HCT116 (cell line): ENCODE measurements around the gene MADD. TPM values are rescaled to one million over a fixed set of nuclear protein-coding genes. Genes with fewer than 3 reads are reported as not detected.

Experiments
- ATAC-seq: fragments of 200-7000 bp; cut with Tn5 transposase; 2 replicates; pipeline ENCODE4 v1.9.1; 2020; ENCODE audit warnings: mild to moderate bottlenecking, moderate library complexity
- BruUV-seq: library from RNA; stranded (reverse); fragments of 400-500 nt; replicated peaks from 2 replicates; lab custom pipeline; 2021; lab: Mats Ljungman, UMichigan
- CTCF ChIA-PET: fragments of 300-600 bp; sonication (Branson Sonifier 250); formaldehyde crosslinking; loops from one replicate; lab custom pipeline; 2021; ENCODE audit warnings: antibody characterized with exemption; lab: Charles Lee
- POLR2A ChIA-PET: fragments of 300-600, 350-600 bp; sonication (Branson Sonifier 250); formaldehyde crosslinking; loops from one replicate; lab custom pipeline; 2021; ENCODE audit warnings: antibody characterized with exemption; lab: Charles Lee
- RAD21 ChIA-PET, 2 experiments: fragments of 300-600 bp; sonication (Branson Sonifier 250); formaldehyde crosslinking; loops; one replicate each; lab custom pipeline; 2023; ENCODE audit warnings: low total read pairs in 2 of 2; ENCODE audit not compliant: uncharacterized antibody in 2 of 2, unreplicated experiment in 2 of 2, low non-redundant PET in 1 of 2; lab: Charles Lee
- DNase-seq: peaks from one replicate; pipeline ENCODE4 v3.0.0-alpha.2; 2010; ENCODE audit warnings: low read depth, low spot score
- H2AFZ ChIP-seq: fragments of 200-600 bp; shearing (Covaris generic), sonication (generic); 2 replicates; pipeline ENCODE4 v1.6.1; 2017; ENCODE audit warnings: low read depth, mixed run types, mixed read lengths, antibody characterized with exemption, low read length; ENCODE audit not compliant: poor library complexity, severe bottlenecking
- H3K27ac ChIP-seq: 2 replicates; pipeline ENCODE4 v1.5.1; 2012; ENCODE audit warnings: low read depth, low read length
- H3K27me3 ChIP-seq: fragments of 200-600 bp; sonication (generic); 2 replicates; pipeline ENCODE4 v1.6.1; 2016; ENCODE audit warnings: mixed run types, low read length, mixed read lengths; ENCODE audit not compliant: insufficient read depth
- H3K36me3 ChIP-seq, 2 experiments: fragments of 200-500 bp in 1 of 2; fragments of 200-600 bp in 1 of 2; sonication (Bioruptor generic) in 1 of 2; sonication (generic) in 1 of 2; 2 replicates each; pipeline versions ENCODE4 v1.5.1 to v1.6.1; 2014 to 2016; ENCODE audit warnings: low read length in 2 of 2, inconsistent platforms in 1 of 2, mixed read lengths in 1 of 2, mixed run types in 1 of 2; ENCODE audit not compliant: insufficient read depth in 2 of 2, control insufficient read depth in 1 of 2
- H3K4me1 ChIP-seq, 2 experiments: fragments of 200-600 bp in 1 of 2; sonication (generic) in 1 of 2; 2 replicates each; pipeline versions ENCODE4 v1.5.1 to v1.6.1; 2012 to 2017; ENCODE audit warnings: low read length in 2 of 2, inconsistent platforms in 1 of 2, mild to moderate bottlenecking in 1 of 2, mixed read lengths in 1 of 2, mixed run types in 1 of 2, moderate library complexity in 1 of 2; ENCODE audit not compliant: insufficient read depth in 2 of 2, control insufficient read depth in 1 of 2
- H3K4me2 ChIP-seq: fragments of 200-600 bp; sonication (generic); 2 replicates; pipeline ENCODE4 v1.6.1; 2017; ENCODE audit warnings: mixed run types, low read length, mixed read lengths
- H3K4me3 ChIP-seq, 2 experiments: fragments of 200-600 bp in 1 of 2; sonication (generic) in 1 of 2; replicated peaks in 1 of 2; 2 replicates each; pipeline ENCODE4 v1.5.1; 2011 to 2016; ENCODE audit warnings: low read length in 2 of 2, control low read depth in 1 of 2, low read depth in 1 of 2, mild to moderate bottlenecking in 1 of 2, mixed read lengths in 1 of 2, mixed run types in 1 of 2
- H3K79me2 ChIP-seq: fragments of 200-600 bp; sonication (generic); 2 replicates; pipeline ENCODE4 v1.6.1; 2017; ENCODE audit warnings: mild to moderate bottlenecking, mixed run types, low read length, moderate library complexity, mixed read lengths; ENCODE audit not compliant: insufficient read depth
- H3K9ac ChIP-seq: fragments of 200-600 bp; sonication (generic); 2 replicates; pipeline ENCODE4 v1.6.1; 2016; ENCODE audit warnings: low read length, mixed read lengths
- H3K9me2 ChIP-seq: fragments of 200-600 bp; sonication (generic), shearing (Covaris generic); 2 replicates; pipeline ENCODE4 v1.6.1; 2017; ENCODE audit warnings: mixed run types, mild to moderate bottlenecking, moderate library complexity; ENCODE audit not compliant: insufficient read depth
- H3K9me3 ChIP-seq, 2 experiments: fragments of 200-500 bp in 1 of 2; fragments of 200-600 bp in 1 of 2; sonication (Bioruptor generic) in 1 of 2; sonication (generic) in 1 of 2; 2 replicates each; pipeline ENCODE4 v1.6.1; 2014 to 2017; ENCODE audit warnings: low read length in 2 of 2, mixed read lengths in 2 of 2, inconsistent platforms in 1 of 2, low read depth in 1 of 2, mild to moderate bottlenecking in 1 of 2, mixed run types in 1 of 2, moderate library complexity in 1 of 2; ENCODE audit not compliant: control insufficient read depth in 1 of 2, insufficient read depth in 1 of 2
- H4K20me1 ChIP-seq: fragments of 200-600 bp; sonication (generic), shearing (Covaris generic); 2 replicates; pipeline ENCODE4 v1.6.1; 2017; ENCODE audit warnings: mixed run types, mild to moderate bottlenecking, moderate library complexity; ENCODE audit not compliant: insufficient read depth
- CTCF ChIP-seq, 3 experiments: fragments of 200-600 bp in 1 of 3; sonication (generic) in 1 of 3; IDR thresholded peaks in 2 of 3; conservative IDR thresholded peaks in 1 of 3; 2 replicates each; pipeline ENCODE4 v1.5.1; 2012 to 2017; ENCODE audit warnings: low read depth in 2 of 3, low read length in 2 of 3, antibody characterized with exemption in 1 of 3, borderline replicate concordance in 1 of 3, control low read depth in 1 of 3, mild to moderate bottlenecking in 1 of 3, mixed read lengths in 1 of 3, mixed run types in 1 of 3, moderate library complexity in 1 of 3; ENCODE audit not compliant: insufficient read depth in 1 of 3
- EGR1 ChIP-seq: IDR thresholded peaks from 2 replicates; pipeline ENCODE4 v1.6.1; 2012; ENCODE audit warnings: low read depth
- ELF1 ChIP-seq: IDR thresholded peaks from 2 replicates; pipeline ENCODE4 v1.6.1; 2012; ENCODE audit warnings: low read depth, borderline replicate concordance
- EZH2phosphoT487 ChIP-seq: fragments of 200-600 bp; IDR thresholded peaks from 2 replicates; pipeline ENCODE4 v1.6.1; 2018; ENCODE audit warnings: antibody characterized with exemption, borderline replicate concordance
- RAD21 ChIP-seq: IDR thresholded peaks from 2 replicates; pipeline ENCODE4 v1.6.1; 2012; ENCODE audit warnings: low read depth, mild to moderate bottlenecking
- ZNF274 ChIP-seq: fragments of 200-500 bp; sonication (Bioruptor generic); IDR thresholded peaks from 2 replicates; pipeline ENCODE4 v1.6.1; 2014; ENCODE audit warnings: mild to moderate bottlenecking, low read depth, low read length, inconsistent platforms
- intact Hi-C: fragments of 100-400 bp; cut with micrococcal nuclease; formaldehyde crosslinking; loops from 2 replicates; pipeline ENCODE4 v1.10.0; 2022
- total RNA-seq: library from RNA; stranded (reverse); gene quantifications from one replicate; pipeline ENCODE4 v1.2.1, GENCODE V29; 2021; ENCODE audit not compliant: unreplicated experiment
- TF ChIP-seq, protein P1 (sequence below): IDR thresholded peaks from 2 replicates; pipeline ENCODE4 v1.6.1; 2012
- TF ChIP-seq, protein P2 (sequence below): IDR thresholded peaks from 2 replicates; pipeline ENCODE4 v1.6.1; 2012; ENCODE audit warnings: low read depth

The MADD gene
- total RNA-seq, 1 experiment from 2014 or later: 37.1 TPM

- POLR2A ChIA-PET: interaction anchor here (0.9 kb wide), 1 partner anchor 20 kb away, joined by 3 read pairs; no protein-coding TSS in a partner anchor
- H3K36me3 ChIP-seq: peaks cover 7 to 12% of the 10 kb centered on the region in 2 experiments; a peak in 3 of 4 replicates
- H3K27ac ChIP-seq: no peak overlapping the region
- no peaks in the 10 kb centered on the region for H3K9me3 ChIP-seq
- H3K9me2 ChIP-seq: no peaks in the 10 kb centered on the region
- H3K4me2 ChIP-seq: no peak overlapping the region
- H3K27me3 ChIP-seq: no peaks in the 10 kb centered on the region
- peak; percentile 74 for ATAC-seq
- CTCF ChIA-PET: interaction anchor here (1.1 to 1.5 kb wide), 3 partner anchors 14 to 115 kb away, joined by 4 to 7 read pairs (median 4); partner anchors contain the start of gene ACP2
- H4K20me1 ChIP-seq: no peaks in the 10 kb centered on the region
- H2AFZ ChIP-seq: no peak overlapping the region
- no peak overlapping the region for H3K4me3 ChIP-seq
- TF ChIP-seq CTCF (IDR thresholded peaks at IDR 0.05 in 2 of 3, conservative IDR thresholded peaks at IDR 0.05 in 1 of 3; ENCODE audit: borderline replicate concordance in 1 of 3, insufficient read depth in 1 of 3, low read depth in 2 of 3, low read length in 2 of 3): peak in 2 of 3 experiments; percentile 18 to 36; a peak in 2 of 6 replicates
- no peak for TF ChIP-seq EGR1
- TF ChIP-seq, protein P1, sequence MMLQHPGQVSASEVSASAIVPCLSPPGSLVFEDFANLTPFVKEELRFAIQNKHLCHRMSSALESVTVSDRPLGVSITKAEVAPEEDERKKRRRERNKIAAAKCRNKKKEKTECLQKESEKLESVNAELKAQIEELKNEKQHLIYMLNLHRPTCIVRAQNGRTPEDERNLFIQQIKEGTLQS: no peak
- TF ChIP-seq EZH2phosphoT487: no peak
- TF ChIP-seq, protein P2, sequence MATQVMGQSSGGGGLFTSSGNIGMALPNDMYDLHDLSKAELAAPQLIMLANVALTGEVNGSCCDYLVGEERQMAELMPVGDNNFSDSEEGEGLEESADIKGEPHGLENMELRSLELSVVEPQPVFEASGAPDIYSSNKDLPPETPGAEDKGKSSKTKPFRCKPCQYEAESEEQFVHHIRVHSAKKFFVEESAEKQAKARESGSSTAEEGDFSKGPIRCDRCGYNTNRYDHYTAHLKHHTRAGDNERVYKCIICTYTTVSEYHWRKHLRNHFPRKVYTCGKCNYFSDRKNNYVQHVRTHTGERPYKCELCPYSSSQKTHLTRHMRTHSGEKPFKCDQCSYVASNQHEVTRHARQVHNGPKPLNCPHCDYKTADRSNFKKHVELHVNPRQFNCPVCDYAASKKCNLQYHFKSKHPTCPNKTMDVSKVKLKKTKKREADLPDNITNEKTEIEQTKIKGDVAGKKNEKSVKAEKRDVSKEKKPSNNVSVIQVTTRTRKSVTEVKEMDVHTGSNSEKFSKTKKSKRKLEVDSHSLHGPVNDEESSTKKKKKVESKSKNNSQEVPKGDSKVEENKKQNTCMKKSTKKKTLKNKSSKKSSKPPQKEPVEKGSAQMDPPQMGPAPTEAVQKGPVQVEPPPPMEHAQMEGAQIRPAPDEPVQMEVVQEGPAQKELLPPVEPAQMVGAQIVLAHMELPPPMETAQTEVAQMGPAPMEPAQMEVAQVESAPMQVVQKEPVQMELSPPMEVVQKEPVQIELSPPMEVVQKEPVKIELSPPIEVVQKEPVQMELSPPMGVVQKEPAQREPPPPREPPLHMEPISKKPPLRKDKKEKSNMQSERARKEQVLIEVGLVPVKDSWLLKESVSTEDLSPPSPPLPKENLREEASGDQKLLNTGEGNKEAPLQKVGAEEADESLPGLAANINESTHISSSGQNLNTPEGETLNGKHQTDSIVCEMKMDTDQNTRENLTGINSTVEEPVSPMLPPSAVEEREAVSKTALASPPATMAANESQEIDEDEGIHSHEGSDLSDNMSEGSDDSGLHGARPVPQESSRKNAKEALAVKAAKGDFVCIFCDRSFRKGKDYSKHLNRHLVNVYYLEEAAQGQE: no peak
- TF ChIP-seq ZNF274: no peak
- TF ChIP-seq ELF1: no peak
- TF ChIP-seq RAD21: peak; percentile 38
- H3K4me1 ChIP-seq: peaks cover 0 to 8% of the 10 kb centered on the region in 2 experiments; a peak in 1 of 4 replicates
- RAD21 ChIA-PET: interaction anchor here (1.0 to 1.2 kb wide), 2 partner anchors 14 to 121 kb away, joined by 4 to 7 read pairs; partner anchors contain the start of gene ACP2 (in 1 of the 2)
- no TSS peak for BruUV-seq
- no peak for DNase-seq
- intact Hi-C loops: no loop called here
- H3K79me2 ChIP-seq: no peaks in the 10 kb centered on the region
- H3K9ac ChIP-seq: no peak overlapping the region
Measured at GRCh38 chr11:47233989-47234668, 35.8 kb upstream of the MADD start.
